VCaP (cell line): ENCODE measurements around the gene OXT.
"Not testable (repeated sequence)": the region's sequence is repeated elsewhere in the genome, so short reads cannot be mapped to it uniquely, and the experiment has no call there.

Experiments used
- H3K27ac ChIP-seq: fragments of 450-650 bp; 2 replicates; pipeline ENCODE4 v1.5.1; 2017
- TF ChIP-seq, protein P1 (sequence below): fragments of 450-650 bp; conservative IDR thresholded peaks from 2 replicates; pipeline ENCODE4 v1.5.1; 2017; ENCODE audit warnings: mild to moderate bottlenecking, moderate library complexity

The OXT gene

DNA sequence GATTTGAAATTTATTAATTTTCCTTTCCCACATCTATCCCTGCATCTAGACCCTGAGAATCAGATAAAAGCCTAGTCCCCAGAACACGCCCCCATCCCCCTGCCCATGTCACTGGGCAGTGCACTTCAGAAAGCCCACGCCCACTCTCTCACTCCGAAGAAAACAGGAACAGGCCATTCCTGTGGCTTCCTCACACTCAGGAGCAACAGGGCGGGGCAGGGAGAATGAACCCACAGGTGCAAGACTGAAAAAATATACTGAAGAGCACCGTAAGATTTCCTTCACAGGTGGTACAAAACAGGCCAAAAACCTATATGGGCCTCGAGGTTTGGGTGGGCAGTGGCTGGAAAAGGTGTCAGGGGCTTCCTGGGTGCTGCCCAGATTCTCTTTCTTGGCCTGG is 3.4 kb downstream of the OXT start:
- no peak overlapping the region for H3K27ac ChIP-seq
- TF ChIP-seq, protein P1, sequence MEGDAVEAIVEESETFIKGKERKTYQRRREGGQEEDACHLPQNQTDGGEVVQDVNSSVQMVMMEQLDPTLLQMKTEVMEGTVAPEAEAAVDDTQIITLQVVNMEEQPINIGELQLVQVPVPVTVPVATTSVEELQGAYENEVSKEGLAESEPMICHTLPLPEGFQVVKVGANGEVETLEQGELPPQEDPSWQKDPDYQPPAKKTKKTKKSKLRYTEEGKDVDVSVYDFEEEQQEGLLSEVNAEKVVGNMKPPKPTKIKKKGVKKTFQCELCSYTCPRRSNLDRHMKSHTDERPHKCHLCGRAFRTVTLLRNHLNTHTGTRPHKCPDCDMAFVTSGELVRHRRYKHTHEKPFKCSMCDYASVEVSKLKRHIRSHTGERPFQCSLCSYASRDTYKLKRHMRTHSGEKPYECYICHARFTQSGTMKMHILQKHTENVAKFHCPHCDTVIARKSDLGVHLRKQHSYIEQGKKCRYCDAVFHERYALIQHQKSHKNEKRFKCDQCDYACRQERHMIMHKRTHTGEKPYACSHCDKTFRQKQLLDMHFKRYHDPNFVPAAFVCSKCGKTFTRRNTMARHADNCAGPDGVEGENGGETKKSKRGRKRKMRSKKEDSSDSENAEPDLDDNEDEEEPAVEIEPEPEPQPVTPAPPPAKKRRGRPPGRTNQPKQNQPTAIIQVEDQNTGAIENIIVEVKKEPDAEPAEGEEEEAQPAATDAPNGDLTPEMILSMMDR = no peak

DNA sequence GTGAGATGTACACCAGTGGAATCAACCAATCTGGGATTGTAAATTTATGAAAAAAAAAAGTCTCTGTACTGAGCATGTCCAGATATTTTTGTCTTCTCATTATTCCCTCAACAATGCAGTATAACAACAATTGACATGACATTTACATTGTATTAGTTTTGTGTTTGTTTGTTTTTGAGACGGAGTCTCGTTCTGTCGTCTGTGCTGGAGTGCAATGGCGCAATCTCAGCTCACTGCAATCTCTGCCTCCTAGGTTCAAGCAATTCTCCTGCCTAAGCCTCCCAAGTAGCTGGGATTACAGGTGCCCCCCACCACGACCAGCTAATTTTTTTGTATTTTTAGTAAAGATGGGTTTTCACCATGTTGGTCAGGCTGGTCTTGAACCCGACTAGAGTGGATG is 3.9 kb downstream of the OXT start:
- H3K27ac ChIP-seq = not testable (repeated sequence)

DNA sequence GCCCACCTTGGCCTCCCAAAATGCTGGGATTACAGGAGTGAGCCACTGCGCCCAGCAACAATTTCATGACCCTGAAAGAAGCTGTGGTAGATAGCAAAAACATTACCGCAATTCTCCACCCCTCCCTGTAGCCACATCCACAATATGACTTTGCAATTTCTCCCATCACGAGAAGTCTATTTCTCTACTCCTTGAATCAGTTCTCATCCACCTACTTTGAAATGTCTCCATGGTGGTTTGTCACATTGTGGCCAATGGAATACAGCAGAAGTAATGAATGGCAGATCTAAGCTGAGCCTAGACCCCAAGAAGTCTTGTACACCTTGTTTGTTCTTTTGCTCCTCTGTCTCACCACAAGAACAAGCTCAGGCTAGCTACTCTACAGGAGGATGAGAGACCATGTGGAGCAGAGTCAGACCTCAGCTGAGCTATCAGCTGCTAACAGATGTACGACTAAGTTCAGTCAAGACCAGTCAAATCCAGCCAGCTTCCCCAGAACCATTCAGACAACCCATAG is 6.3 kb downstream of the OXT start:
- H3K27ac ChIP-seq = no peak overlapping the region

DNA sequence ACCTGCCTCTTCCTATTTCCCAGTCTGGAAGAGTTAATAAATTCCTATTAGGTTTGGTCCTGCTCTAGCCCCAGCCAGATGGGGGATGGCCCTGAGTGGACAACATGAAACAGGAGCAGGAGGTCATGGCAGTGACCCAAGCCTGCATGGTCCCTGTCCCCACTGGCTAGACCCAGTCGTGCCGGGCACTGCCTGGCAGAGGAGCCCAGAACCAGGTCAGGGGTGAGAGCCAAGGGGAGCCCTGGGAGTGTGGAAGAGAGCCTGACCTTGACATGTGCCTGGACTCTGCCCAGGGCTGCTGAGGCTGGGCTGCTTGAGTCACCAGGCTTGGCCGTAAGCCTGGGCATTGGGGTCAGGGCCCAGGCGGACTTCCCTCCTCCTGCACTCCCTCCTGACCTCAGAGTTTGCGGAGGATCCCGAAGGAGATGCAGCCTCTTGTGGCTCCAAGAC is 9.5 kb downstream of the OXT start:
- TF ChIP-seq, protein P1 = no peak
- no peak overlapping the region for H3K27ac ChIP-seq

More for the DNA sequence above, 6.3 kb downstream of the OXT start:
- TF ChIP-seq, protein P1 = no peak

DNA sequence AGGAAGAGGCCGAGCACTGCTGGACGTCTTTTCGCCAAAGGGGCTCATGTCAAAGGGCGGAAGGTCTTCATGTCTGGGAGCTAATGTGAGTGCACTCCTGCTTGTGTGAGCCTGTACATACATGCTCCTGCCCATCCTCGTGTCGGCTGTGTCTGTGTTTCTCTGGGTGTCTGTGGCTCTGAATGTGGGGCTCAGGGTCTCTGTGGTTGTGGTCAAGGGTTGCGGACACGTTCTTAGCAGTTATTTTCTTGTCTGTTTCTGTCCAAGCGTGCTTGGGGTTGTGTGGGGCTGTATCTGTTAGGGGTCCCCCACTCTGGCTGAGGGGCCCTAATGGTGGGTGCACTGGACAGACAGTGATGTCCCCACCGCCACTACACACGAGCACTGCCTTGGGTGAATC is 10.2 kb downstream of the OXT start:
- TF ChIP-seq, protein P1 = no peak
- H3K27ac ChIP-seq = no peak overlapping the region

DNA sequence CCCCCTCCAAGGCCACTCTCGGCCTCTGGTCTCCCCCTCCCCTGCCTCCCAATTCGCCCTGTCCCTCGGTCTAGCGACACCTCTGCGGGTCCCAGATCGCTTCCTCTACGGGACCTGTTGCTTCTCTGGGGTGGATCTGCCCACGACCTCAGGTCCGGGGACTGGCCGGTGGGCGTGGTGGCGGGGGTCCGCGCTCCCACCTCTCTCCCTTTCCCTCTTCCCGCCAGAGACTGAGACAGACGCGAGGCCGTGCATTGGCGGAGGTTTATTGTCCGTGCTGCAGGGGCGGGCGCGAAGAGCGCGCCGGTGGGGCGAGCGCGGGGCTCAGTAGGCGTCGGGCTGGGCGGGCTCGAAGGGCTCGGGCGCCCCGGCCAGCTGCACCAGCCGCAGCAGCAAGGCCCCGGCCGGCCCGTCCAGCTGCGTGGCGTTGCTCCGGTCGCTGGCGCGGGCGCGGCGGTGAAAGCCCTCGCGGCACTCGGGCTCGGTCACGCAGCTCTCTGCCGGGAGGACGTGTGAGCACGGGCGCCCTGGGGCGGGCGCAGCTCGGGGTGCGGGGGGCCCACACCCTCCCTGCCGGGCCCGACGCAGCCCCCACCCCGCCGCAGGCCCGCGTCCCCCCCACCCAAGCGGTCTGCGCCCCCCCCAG is 11.0 kb downstream of the OXT start:
- H3K27ac ChIP-seq = no peak overlapping the region; the same call in 1 of the 2 replicates
- TF ChIP-seq, protein P1 = no peak

DNA sequence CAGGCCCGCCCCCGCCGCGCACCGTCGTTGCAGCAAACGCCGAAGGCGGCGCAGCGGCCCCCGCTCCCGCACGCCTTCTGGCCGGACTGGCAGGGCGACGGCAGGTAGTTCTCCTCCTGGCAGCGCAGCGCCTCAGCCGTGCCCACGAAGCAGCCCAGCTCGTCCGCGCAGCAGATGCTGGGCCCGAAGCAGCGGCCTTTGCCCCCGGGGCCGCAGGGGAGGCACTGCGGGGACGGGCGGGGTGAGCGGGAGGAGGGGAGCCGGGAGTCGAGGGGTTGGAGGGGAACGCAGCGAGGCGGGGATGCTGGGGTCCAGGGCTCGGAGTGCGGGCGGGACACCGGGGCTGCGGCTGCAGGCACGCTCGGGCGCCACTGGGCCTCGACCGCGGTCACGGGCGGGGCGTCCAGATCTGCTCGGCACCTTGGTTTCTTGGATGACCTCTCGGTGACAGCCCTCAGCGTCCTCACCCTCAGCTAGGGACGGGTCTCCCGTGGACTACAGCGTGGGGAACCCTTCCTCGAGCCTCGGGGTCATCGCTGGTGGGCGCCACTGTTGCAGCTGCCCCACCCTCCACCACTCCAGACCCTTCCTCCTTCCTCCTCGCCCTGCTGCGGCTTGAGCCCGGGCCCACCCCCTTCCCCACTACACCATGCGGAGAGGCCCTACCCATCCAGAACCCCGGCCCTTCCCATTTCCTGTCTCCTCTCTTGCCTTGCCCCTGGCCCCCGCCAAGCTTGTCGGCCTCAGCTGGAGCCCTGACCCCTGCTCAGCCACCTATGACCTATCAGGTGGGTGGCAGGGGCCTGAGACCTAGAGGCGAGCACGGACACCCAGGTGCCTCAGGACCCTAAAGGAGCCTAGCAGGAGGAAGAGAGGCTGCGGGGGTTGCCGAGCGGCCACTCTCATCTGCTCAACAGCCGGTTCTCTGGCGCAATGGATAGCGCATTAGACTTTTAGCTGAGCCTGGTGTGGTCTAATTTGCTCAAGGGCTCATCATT is 11.8 kb downstream of the OXT start:
- TF ChIP-seq, protein P1 = no peak

More for the DNA sequence above, 11.8 kb downstream of the OXT start:
- no peak overlapping the region; the same call in 1 of the 2 replicates for H3K27ac ChIP-seq
